ENCODE data around the gene GRP. TPM values are rescaled to one million over a fixed set of nuclear protein-coding genes. Genes with fewer than 3 reads are reported as not detected.

Gene GRP
- polyA plus RNA-seq, 5 donors: 56.9 to 85.7 (median 64.2) TPM

DNA sequence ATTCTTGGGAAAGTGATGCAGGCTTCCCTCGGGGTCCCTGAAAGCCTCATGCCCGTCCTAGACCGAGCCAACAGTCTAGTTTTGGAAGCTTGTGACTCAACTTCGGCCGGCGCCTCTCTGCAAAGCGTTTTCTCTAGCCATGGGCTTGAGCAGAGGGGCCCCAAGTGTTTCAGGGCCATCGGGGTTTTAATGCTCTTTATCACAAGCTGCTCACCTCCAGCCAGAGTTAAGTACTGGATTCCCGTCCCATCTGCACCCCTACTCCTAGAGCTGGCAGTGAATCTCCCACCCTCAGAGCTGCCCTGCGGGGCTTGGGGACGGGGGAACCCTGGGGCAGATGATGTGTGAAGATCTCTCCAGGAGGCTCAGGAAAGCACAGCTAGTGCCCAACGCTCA lies 46.0 kb downstream of the GRP start:
- no peak for DNase-seq

DNA sequence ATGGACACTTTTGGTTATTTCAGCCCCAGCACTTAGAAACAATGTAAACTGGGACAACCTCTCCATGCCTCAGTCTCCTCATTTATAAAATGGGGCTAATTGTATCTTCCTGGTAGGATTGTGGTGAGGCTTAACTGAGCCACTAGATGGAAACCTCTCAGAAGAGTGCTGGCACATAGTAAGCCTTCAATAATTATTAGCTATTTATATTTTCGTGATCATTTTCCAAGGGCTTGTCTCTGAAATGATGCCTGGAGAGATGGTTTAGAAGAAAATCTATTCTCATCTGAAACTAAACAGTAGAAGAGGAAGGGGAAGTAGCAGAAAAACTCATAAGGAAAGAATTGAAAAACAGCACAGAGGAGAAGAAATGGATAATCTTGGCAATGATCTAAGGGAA lies 46.5 kb downstream of the GRP start:
- DNase-seq: no peak

DNA sequence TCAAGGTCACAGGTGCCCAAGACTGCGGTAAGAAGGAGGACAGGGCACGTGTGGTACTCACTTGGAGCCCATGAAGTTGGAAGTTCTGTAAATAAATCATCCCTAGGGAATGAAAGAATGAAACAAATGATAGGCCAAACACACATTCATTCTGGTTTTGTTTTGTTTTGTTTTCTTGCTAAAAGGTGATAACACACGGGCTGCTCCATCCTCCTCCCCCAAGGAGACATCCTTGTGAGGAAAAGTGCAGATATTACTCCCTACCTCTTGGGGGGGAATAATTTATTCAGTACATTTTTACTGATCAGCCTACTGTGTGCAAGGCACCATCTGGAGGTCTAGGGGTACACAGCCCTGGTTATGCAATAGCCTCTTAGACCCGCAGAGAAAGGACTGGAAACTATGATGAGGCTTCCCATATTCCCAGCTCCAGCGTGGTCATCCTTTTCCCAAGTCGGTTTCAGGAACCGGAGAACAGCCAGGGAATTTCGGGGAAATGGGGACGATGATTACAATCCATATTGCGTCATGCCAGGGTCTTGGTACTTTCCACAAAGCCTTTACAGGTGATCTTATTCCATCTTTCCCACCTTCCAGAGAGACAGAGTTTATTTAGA lies 47.0 kb downstream of the GRP start:
- no peak for DNase-seq

GRCh38 chr18:59267503-59268126 lies 47.7 kb downstream of the GRP start:
- no peak for DNase-seq

GRCh38 chr18:59268127-59268720 lies 48.3 kb downstream of the GRP start:
- no peak for DNase-seq

DNA sequence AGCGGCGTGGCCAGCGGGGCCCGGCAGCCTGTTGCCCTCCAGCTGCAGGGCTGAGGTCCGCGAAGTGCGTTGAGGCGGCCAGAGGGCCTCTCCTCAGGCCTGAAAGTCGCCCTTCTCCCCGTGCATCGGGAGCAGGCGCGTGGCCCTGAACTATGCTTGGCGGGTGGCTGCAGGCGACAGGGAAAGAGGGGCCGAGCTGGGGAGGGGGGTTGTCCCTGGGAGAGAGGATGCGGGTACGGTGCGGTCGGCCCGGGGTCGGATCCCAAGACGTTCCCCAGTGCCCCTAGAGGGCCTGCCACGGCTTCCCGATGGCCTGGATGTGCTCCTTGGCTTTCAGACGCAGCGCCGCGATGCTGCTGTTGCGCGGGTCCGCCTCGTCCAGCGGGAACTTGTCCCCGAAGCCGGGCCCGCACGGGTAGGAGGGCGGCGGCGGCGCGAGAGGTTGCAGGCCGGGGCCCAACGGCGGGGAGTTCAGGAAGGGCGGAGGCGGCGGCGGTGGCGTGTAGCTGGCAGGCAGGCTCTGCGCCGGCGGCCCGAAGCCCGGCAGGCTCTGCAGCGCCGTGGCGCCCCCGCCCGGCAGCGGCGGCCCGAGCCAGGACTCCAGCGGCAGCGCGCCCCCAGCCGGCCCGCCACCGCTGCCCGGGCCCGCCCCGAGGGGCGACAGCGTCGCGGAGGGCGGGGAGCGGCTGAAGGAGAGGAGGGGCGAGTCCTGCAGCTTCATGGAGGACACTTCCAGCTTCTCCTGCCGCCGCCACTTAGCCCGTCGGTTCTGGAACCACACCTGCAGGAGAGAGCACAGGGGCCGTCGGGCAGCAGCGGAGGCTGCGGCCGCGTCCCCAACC lies 49.0 kb downstream of the GRP start:
- DNase-seq: no peak

DNA sequence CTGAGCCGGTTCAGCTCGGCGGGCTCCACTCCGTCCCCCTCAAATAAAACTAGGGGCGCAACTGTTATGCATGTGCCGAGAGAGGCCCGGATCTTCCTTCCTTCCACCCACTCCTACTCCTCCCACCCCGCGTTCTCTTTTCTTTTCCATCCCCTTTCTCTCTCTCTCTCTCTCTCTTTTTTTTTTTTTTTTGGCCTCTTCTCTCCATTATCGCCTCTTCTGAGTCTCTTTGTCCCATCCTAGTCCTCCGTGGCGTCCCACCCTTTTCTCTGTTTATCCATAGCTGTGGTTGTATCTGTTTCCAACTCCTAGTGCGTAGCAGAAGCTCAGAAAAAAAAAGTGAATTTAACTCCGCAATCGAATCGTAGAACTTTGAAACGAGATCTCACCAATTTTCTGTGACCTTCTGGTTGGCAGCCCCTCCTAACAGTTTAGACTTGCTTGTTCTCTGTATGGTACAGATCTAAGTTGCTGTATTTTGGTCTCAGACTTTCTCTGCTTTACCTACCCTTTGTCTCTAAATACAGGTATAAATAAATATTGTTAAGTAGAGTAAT lies 49.7 kb downstream of the GRP start:
- DNase-seq: no peak

GRCh38 chr18:59270689-59271257 lies 50.8 kb downstream of the GRP start:
- DNase-seq: no peak

- no peak for DNase-seq
Observed at GRCh38 chr18:59271606-59272220, 51.8 kb downstream of the GRP start.

DNA sequence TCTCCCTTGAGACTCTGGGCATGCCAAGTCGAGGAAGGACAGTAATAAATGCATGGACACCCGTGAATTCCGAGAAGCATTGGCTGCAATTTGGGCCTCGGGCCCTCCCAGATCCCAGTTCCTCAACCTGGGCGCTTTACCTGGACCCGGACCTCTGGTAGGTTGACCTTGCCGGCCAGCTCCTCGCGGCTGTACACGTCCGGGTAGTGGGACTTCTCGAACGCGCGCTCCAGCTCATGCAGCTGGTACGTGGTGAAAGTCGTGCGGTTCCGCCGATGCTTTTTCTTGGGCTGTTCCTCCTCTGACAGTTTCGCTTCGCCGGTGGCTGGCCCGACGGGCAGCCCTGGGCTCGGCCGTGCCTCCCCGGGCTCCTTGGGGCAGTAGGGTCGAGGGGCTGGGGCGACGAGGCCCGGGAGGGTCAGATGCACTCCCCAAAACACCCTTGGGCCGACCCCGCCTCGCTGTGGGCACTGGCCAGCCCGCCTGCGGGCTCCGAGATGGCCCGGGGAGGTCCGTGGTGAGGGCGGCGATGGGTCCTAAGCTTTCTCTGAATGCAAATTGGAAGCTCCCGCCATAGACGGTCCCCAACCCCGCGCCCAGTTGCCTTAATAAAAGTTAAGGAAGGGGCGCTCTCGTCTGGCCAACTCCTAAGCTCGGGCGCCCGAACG lies 52.4 kb downstream of the GRP start:
- DNase-seq: no peak

DNA sequence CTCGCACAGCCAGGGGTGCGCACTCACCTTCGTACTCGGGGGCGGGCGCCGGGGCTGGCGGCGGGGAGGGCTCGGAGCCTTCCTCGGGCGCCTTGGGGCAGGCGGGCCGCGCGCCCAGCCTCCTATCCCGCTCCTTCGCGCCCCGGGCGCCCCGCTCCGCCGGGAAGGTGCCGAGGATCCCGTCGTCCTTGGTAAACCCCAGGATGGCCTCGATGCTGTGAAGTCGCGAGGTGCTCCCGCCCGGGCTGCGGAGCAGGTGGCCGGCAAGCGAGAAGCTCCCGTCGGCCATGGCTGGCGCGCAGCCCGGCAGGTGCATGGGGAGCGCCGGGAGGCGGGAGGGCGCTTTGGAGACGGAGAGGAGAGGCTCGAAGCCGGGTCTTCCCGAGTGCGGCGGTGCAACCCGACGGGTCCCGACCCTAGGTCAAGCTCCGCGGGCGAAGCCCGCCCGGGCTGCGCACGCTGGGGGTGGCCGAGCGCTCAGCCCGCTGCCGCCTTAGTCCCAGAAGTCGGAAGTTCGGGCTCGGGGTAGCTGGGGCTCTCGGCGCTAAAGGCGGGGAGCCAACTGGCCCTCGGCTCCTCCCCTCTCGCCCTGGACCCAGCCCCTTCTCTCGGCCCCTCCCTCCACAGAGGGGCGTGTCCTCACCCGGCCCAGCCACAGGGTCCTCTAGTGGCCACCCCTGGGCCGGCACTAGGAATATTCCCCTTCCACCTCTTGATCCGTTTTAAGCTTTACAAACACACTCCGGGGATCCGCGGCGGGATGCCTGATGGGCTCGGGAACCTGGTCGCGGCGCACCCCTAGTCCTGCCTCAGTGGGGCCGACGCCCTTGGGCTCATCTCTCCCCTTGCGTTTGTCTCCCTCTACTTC lies 53.2 kb downstream of the GRP start, which contains the start of gene RAX:
RAX (minus strand) TSS at position 564 of the 868 bp plus-strand sequence; CDS start at position 316, 248 bp downstream.
- DNase-seq: no peak

DNA sequence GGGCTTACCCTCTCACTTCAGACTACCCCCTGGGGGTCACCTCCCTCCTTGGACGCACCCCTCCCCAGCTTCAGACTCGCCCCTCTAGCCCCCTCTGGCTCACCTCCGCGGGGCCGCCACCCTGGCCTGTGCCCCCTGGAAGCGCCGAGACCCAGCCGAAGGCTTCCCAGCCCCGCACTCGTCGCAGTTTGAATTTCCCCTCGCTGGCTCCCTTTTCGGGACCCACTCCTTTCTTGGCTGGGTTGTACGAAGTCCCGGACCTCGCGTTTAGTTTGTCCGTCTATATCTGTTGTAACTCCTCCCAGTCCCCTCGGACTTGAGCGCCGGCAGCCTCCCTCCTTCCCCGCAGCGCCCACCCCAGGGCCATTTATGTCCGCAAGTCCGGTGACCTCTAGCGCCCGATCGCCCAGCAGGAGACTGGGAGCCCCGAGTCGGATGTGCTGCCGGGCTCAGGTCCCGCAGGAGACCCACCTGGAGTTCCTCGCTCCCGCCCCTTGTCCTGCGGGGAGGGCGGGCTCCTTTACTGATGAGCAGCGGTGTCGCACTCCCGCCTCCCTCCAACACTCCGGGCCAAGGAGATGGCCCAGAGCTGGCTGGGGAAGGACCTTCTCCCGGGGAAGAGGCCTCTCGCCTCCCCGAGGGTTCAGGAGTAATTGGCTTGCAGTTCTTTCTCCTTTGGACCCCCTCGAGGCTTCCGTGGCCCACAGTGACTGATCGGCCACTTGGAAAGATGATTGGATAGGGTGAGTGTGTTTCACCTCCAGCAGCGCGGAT lies 54.0 kb downstream of the GRP start:
- DNase-seq: no peak

- no peak for DNase-seq
Observed at GRCh38 chr18:59274533-59274928, 54.6 kb downstream of the GRP start.

GRCh38 chr18:59275406-59275949 lies 55.5 kb downstream of the GRP start:
- DNase-seq: no peak

- no peak for DNase-seq
Observed at GRCh38 chr18:59276047-59276446, 56.1 kb downstream of the GRP start.

DNA sequence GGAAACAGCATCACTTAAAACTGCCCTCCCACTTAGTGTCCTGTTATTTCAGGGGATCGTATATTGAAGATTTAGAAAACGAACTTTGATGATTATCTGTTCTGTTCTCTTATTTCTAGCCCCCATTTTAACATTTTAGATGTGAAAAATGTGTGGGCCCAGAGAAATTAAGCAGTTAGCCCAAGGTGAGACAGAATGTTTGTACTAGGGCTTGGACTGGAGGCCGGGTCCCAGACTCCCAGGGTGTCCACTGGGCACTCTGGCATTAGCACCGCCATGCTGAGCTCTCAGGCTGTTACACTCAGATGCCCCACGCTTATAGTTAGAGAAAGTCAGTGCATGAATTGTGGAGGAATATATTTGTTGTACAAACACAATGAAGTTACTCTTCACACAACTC lies 58.8 kb downstream of the GRP start:
- no peak for DNase-seq

DNA sequence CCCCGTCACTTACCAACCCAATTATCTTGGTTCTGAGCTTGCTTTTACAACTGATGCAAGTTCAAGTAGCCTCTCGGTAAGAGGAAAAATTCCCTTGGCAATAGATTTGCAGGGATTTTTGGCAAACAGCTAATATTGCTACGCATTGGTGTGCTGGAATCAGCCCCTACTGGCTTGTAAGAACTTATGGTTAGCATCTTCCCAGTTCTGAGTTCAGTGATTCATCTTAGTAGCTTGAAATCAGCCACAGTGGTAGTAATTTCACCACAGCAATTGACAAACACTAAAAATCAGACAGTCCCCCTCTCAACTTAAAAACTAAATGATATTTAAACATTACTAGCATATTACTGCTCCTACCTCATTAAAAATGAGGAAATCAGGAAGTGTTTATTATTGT lies 59.2 kb downstream of the GRP start:
- no peak for DNase-seq

DNA sequence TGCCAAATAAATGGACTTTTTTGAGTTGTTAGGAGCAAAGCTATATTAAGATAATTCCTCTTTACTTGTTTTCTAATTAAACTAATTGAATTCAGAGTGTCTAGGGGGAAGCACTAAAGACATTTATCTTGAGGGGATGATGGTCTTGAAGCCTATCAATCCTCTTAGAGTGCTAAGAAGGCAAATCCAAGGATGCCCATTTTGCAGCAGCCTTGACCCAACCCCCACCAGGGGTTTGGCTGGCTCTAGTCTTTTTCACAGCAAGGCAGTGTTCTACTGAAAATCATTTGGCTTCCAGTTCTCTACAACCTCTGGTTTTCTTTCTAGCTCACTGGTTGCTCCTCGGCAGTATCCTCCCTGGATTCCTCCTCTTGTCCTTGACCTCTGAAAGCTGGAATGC lies 59.8 kb downstream of the GRP start:
- DNase-seq: no peak
